T-cell (primary cell): Measurements from ENCODE around the gene SLC9A7. TPM values are rescaled to one million over a fixed set of nuclear protein-coding genes. Genes with fewer than 3 reads are reported as not detected.

ENCODE experiments used
- ATAC-seq, 4 experiments: fragments of 200-7000 bp in 3 of 4; fragments of 150-1000 bp in 1 of 4; cut with Tn5 transposase; replicated peaks in 1 of 4; 1 replicate in 3 of 4; 2 replicates in 1 of 4; pipeline ENCODE4 v1.10.0; 2021; ENCODE audit warnings: moderate library complexity in 3 of 4, mild to moderate bottlenecking in 2 of 4, moderate number of reproducible peaks in 1 of 4
- CTCF ChIA-PET, 2 donors: fragments of 300-600 bp; sonication (Branson Sonifier 250); formaldehyde crosslinking; loops; one replicate each; lab custom pipeline; 2022; ENCODE audit warnings: antibody characterized with exemption in 2 of 2; lab: Charles Lee
- POLR2A ChIA-PET, 2 donors: fragments of 300-600 bp; sonication (Branson Sonifier 250); formaldehyde crosslinking; loops; one replicate each; lab custom pipeline; 2022; ENCODE audit warnings: antibody characterized with exemption in 2 of 2; lab: Charles Lee
- DNase-seq, 35 experiments: peaks; one replicate each; pipeline versions ENCODE4 v3.0.0 to v3.0.0-alpha.2; 2013 to 2023
- H3K27ac ChIP-seq: one replicate; pipeline ENCODE4 v1.5.1; 2013; ENCODE audit warnings: low read length
- H3K27me3 ChIP-seq, 2 experiments: replicated peaks in 1 of 2; 1 replicate in 1 of 2; 2 replicates in 1 of 2; pipeline versions ENCODE4 v1.6.1 to v1.7.0; 2013; ENCODE audit warnings: low read length in 1 of 2, mixed read lengths in 1 of 2; ENCODE audit not compliant: control insufficient read depth in 2 of 2, insufficient read depth in 2 of 2; ENCODE audit errors: extremely low read depth in 1 of 2
- H3K36me3 ChIP-seq, 2 donors: 1 replicate in 1 of 2; 2 replicates in 1 of 2; pipeline versions ENCODE4 v1.6.1 to v1.7.0; 2013; ENCODE audit warnings: low read length in 1 of 2; ENCODE audit not compliant: control insufficient read depth in 2 of 2, insufficient read depth in 1 of 2; ENCODE audit errors: extremely low read depth in 1 of 2
- H3K4me1 ChIP-seq, 2 experiments: 1 replicate in 1 of 2; 2 replicates in 1 of 2; pipeline versions ENCODE4 v1.6.1 to v1.7.0; 2013; ENCODE audit warnings: low read length in 2 of 2, mixed read lengths in 1 of 2; ENCODE audit not compliant: insufficient read depth in 2 of 2, control insufficient read depth in 1 of 2; ENCODE audit errors: extremely low read depth in 1 of 2
- H3K4me3 ChIP-seq, 2 donors: 1 replicate in 1 of 2; 2 replicates in 1 of 2; pipeline versions ENCODE4 v1.5.1 to v1.7.0; 2013; ENCODE audit warnings: mild to moderate bottlenecking in 2 of 2, low read length in 1 of 2, moderate library complexity in 1 of 2; ENCODE audit not compliant: control insufficient read depth in 1 of 2; ENCODE audit errors: extremely low read depth in 1 of 2
- H3K9me3 ChIP-seq: 2 replicates; pipeline ENCODE4 v1.7.0; 2013
- H3K27ac Mint-ChIP-seq, 2 donors: one replicate each; pipeline ENCODE4 v1.8.0; 2020 to 2021; ENCODE audit warnings: mild to moderate bottlenecking in 2 of 2, mixed read lengths in 2 of 2
- H3K27me3 Mint-ChIP-seq, 2 donors: one replicate each; pipeline ENCODE4 v1.8.0; 2021 to 2022; ENCODE audit warnings: mixed read lengths in 2 of 2
- H3K36me3 Mint-ChIP-seq: one replicate; pipeline ENCODE4 v1.8.0; 2021; ENCODE audit warnings: mixed read lengths
- H3K4me1 Mint-ChIP-seq, 3 donors: one replicate each; pipeline ENCODE4 v1.8.0; 2020 to 2022; ENCODE audit warnings: mixed read lengths in 3 of 3, mild to moderate bottlenecking in 1 of 3
- H3K4me3 Mint-ChIP-seq, 3 donors: one replicate each; pipeline ENCODE4 v1.8.0; 2020 to 2022; ENCODE audit warnings: mild to moderate bottlenecking in 3 of 3, mixed read lengths in 3 of 3, moderate library complexity in 3 of 3
- H3K9me3 Mint-ChIP-seq, 3 donors: one replicate each; pipeline ENCODE4 v1.8.0; 2020 to 2022; ENCODE audit warnings: mixed read lengths in 3 of 3
- WGBS: methylation state at CpG from one replicate; pipeline ENCODE4 v1.1.5; 2013; ENCODE audit warnings: missing lambda C conversion rate; ENCODE audit not compliant: insufficient coverage; 5-methylcytosine and 5-hydroxymethylcytosine counted together
- total RNA-seq, 35 experiments: library from RNA in 6 of 35; stranded (reverse) in 6 of 35; fragments of 120-200 nt in 1 of 35; gene quantifications; one replicate each; pipeline versions ENCODE4 v1.2.1 to v1.2.4 and lab custom pipeline; 2013 to 2026

SLC9A7 gene
- total RNA-seq, 5 donors from 2014 or later (not counting 1 experiment from before 2014, with no cell fraction given): 2.3 to 6.3 (median 3.7) TPM

DNA sequence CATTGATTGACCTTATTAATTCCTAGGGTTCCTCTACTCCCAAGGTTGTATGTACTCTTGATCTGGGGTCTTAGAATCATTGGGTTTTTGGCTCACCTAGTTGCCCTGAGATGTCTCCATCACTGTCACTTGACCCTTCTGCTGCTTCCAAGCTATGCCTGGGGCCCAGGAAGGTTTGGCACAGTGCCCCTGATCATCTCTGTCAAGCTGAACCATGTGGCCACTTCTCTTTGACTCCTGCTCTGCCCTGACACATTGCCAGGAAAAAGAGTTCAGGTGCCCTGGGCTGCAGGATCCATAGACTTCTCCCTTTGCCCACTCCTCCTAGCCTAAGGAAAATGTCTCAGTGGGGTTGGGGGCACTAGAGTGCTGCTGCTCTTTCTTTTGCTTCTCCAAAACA lies 189.3 kb downstream of the SLC9A7 start:
- H3K27me3 ChIP-seq: no peaks in the 10 kb centered on the region
- no peaks in the 10 kb centered on the region for H3K9me3 ChIP-seq
- H3K4me3 ChIP-seq: no peak overlapping the region
- peaks cover 7 to 22% of the 10 kb centered on the region in 2 experiments for H3K4me1 ChIP-seq
- H3K4me3 Mint-ChIP-seq: no peak overlapping the region
- no peaks in the 10 kb centered on the region for H3K36me3 ChIP-seq
- DNase-seq (no peak), ATAC-seq (no peak)
- H3K27ac ChIP-seq: no peak overlapping the region
- H3K27me3 Mint-ChIP-seq: peaks cover 0 to 12% of the 10 kb centered on the region in 2 donors
- H3K9me3 Mint-ChIP-seq: no peaks in the 10 kb centered on the region
- H3K27ac Mint-ChIP-seq: no peak overlapping the region
- peaks cover 4% of the 10 kb centered on the region for H3K36me3 Mint-ChIP-seq
- CTCF ChIA-PET: no interaction called here
- H3K4me1 Mint-ChIP-seq: peaks cover 14 to 17% (median 17%) of the 10 kb centered on the region in 3 donors
- POLR2A ChIA-PET: no interaction called here

DNA sequence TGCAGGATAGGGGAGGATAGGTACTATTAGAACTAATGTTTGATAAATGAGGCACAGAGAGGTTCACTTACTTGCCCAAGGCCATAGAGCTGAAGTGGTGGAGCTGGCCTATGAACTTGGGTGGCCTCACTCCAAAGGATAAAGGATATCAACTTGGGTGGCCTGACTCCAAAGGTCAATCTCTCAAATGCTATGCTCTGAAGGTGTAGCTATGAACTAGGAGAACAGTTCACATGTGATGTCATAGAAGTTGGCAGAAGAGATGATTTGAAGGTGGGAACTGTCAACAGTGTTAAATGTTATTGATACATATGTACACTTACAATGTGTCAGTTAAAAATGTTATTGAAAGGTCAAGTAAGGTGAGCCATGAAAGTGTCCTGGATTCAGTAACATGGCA lies 191.5 kb downstream of the SLC9A7 start:
- Mint-ChIP-seq H3K4me3 (no peak overlapping the region), H3K4me1 (peaks cover 4 to 12% (median 7%) of the 10 kb centered on the region in 3 donors), H3K27me3 (peaks cover 0 to 17% of the 10 kb centered on the region in 2 donors), H3K36me3 (peaks cover 4% of the 10 kb centered on the region), H3K9me3 (no peaks in the 10 kb centered on the region), H3K27ac (no peak overlapping the region)
- Histone ChIP-seq H3K27me3 (no peaks in the 10 kb centered on the region), H3K36me3 (no peaks in the 10 kb centered on the region), H3K4me3 (no peak overlapping the region), H3K4me1 (peaks cover 0 to 12% of the 10 kb centered on the region in 2 experiments), H3K27ac (no peak overlapping the region), H3K9me3 (no peaks in the 10 kb centered on the region)
- ATAC-seq: no peak
- ChIA-PET CTCF (interaction anchor here in 1 of 2 donors (0.7 kb wide), 1 partner anchor 459 kb away, joined by 3 read pairs; no protein-coding TSS in a partner anchor), POLR2A (no interaction called here)
- no peak for DNase-seq

DNA sequence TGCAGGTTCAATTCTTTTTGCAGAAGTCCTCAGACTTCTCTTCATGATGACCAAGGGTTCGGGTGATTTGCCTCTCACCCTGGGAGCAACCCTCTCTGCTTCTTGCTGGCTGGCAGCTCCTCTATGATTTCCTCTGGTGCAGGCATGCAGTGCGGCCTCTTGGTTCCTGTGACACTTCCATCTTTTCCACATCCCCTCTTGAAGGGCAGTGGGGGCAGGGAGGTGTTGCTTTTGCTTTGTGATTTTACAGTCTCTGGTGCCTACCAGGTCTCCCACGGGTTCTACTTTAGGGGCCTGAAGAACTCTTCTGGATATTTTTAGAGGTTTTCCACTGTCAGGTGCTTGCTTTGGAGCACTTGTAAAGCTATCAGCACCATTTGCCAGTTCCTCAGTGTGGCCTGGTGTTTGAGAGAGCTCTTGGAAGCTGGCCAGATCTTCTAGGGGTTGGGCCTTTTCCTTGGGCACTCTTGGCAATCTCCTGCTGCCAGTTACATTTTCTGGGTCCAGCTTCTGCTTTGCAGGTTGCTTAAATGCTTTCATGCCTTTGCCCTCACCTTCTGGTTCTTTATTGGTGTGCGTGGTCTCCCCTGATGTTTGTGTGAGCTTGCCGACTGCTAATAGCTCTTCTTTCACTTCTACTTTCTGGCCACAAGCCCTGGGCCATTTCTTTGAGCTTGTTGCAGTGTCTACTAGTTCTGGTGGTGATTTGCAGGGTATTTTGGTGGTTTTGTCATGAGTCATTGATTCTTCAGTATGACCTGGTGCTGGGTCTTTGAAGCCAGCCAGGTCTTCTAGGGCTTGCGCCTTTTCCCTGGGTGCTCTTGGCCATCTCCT lies 196.9 kb downstream of the SLC9A7 start:
- no peak overlapping the region for H3K27ac Mint-ChIP-seq
- H3K9me3 Mint-ChIP-seq: no peaks in the 10 kb centered on the region
- POLR2A ChIA-PET: interaction anchor here in 1 of 2 donors (0.7 kb wide), 1 partner anchor 1494 kb away, joined by 3 read pairs; no protein-coding TSS in a partner anchor
- H3K4me3 ChIP-seq: no peak overlapping the region
- ATAC-seq: no peak
- H3K4me1 Mint-ChIP-seq: peaks cover 0 to 13% (median 2%) of the 10 kb centered on the region in 3 donors
- peaks cover 0 to 23% of the 10 kb centered on the region in 2 donors for H3K27me3 Mint-ChIP-seq
- H3K9me3 ChIP-seq: no peaks in the 10 kb centered on the region
- no peak overlapping the region for H3K4me3 Mint-ChIP-seq
- H3K4me1 ChIP-seq: no peaks in the 10 kb centered on the region
- no peak overlapping the region for H3K27ac ChIP-seq
- peak in 1 of 35 experiments; percentile 1 for DNase-seq
- no peaks in the 10 kb centered on the region for H3K36me3 ChIP-seq
- CTCF ChIA-PET: interaction anchor here in 1 of 2 donors (1.1 kb wide), 1 partner anchor 81 kb away, joined by 3 read pairs; no protein-coding TSS in a partner anchor
- no peaks in the 10 kb centered on the region for H3K27me3 ChIP-seq
- 28% methylated on average over 3 of the region's 6 CpGs for WGBS
- peaks cover 4% of the 10 kb centered on the region for H3K36me3 Mint-ChIP-seq

DNA sequence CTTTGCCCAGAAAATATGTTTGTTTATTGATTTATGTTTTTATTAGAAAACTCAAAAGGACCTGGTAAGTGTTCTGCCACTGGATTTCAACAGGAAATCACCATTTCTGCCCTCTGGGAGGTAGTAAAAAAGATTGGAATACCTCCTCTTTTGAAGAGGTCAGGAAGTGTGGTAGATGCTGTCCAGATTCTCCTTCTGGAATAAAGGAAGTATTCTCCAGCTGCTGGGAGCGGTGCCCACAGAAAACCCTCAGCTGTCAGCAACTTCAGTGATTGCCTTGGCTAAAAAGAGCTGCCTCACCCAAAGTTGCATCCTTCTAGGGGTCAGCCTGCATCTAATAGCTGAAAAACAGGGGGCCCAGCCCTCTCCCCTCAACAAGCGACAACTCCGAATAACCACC lies 199.9 kb downstream of the SLC9A7 start:
- Mint-ChIP-seq H3K4me1 (peaks cover 0 to 13% (median 2%) of the 10 kb centered on the region in 3 donors), H3K27me3 (peaks cover 0 to 14% of the 10 kb centered on the region in 2 donors), H3K9me3 (no peaks in the 10 kb centered on the region), H3K36me3 (no peaks in the 10 kb centered on the region), H3K27ac (no peak overlapping the region), H3K4me3 (no peak overlapping the region)
- CTCF ChIA-PET: no interaction called here
- no CpG with 5 or more reads among the region's 3 CpGs for WGBS
- Histone ChIP-seq H3K36me3 (no peaks in the 10 kb centered on the region), H3K27ac (no peak overlapping the region), H3K9me3 (no peaks in the 10 kb centered on the region), H3K4me3 (no peak overlapping the region), H3K27me3 (no peaks in the 10 kb centered on the region), H3K4me1 (no peaks in the 10 kb centered on the region)
- ATAC-seq (no peak), DNase-seq (no peak)
- POLR2A ChIA-PET: no interaction called here

DNA sequence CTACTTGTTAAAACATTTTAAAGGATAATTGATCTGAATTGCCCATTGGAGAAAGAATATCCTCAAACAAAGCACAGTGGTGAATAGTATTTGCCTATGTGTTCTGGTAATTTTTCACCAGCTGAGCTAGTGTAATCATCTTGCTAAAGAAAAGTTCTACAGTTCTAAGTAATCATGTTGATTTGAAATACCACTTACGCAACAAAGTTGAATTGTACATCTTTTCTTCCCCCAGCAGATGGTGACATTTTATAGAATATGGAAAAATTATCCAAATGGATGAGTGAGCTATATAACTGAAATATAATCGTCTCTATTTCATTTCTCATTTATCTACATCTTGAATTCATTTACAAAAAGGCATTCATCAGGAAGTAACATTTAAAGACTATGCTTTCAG lies 204.0 kb downstream of the SLC9A7 start:
- Mint-ChIP-seq H3K36me3 (peaks cover 3% of the 10 kb centered on the region), H3K4me3 (no peak overlapping the region), H3K27me3 (peaks cover 0 to 8% of the 10 kb centered on the region in 2 donors), H3K9me3 (no peaks in the 10 kb centered on the region), H3K4me1 (no peaks in the 10 kb centered on the region), H3K27ac (no peak overlapping the region)
- Histone ChIP-seq H3K27ac (no peak overlapping the region), H3K4me1 (no peaks in the 10 kb centered on the region), H3K36me3 (no peaks in the 10 kb centered on the region), H3K27me3 (no peaks in the 10 kb centered on the region), H3K9me3 (no peaks in the 10 kb centered on the region), H3K4me3 (no peak overlapping the region)
- CTCF ChIA-PET: interaction anchor here (0.7 to 1.2 kb wide), 10 partner anchors 17 to 279 kb away, joined by 3 to 10 read pairs (median 4); no protein-coding TSS in a partner anchor
- ATAC-seq (no peak), DNase-seq (peak in 1 of 35 experiments; percentile 28)
- WGBS: no CpG with 5 or more reads among the region's 2 CpGs
- POLR2A ChIA-PET: no interaction called here

DNA sequence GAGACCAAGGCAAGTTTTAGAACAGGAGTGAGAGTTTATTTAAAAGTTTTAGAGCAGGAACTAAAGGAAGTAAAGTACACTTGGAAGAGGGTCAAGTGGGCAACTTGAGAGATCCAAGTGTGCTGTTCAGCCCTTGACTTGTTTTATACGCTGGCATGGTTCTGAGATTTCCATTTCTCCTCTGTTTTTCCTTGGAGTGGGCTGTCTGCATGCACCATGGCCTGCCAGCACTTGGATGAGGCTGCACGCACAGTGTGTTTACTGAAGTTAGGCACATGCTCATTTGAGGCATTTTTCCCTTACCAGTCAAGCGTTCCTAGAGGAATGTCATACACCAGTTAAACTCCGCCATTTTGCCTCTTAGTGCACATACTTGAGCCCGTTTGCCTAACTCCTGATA lies 205.0 kb downstream of the SLC9A7 start:
- Histone ChIP-seq H3K4me3 (no peak overlapping the region), H3K27me3 (no peaks in the 10 kb centered on the region), H3K9me3 (no peaks in the 10 kb centered on the region), H3K4me1 (no peaks in the 10 kb centered on the region), H3K27ac (no peak overlapping the region), H3K36me3 (no peaks in the 10 kb centered on the region)
- peaks cover 0 to 8% of the 10 kb centered on the region in 2 donors for H3K27me3 Mint-ChIP-seq
- 94% methylated on average over 3 of the region's 5 CpGs for WGBS
- ChIA-PET POLR2A (no interaction called here), CTCF (no interaction called here)
- ATAC-seq (no peak), DNase-seq (no peak)
- H3K9me3 Mint-ChIP-seq: no peaks in the 10 kb centered on the region
- H3K27ac Mint-ChIP-seq: no peak overlapping the region
- H3K36me3 Mint-ChIP-seq: peaks cover 5% of the 10 kb centered on the region
- H3K4me1 Mint-ChIP-seq: peaks cover 0 to 4% (median 1%) of the 10 kb centered on the region in 3 donors
- no peak overlapping the region for H3K4me3 Mint-ChIP-seq
